HepG2 (cell line): ENCODE data around the gene UBE2O. TPM values are rescaled to one million over a fixed set of nuclear protein-coding genes. Genes with fewer than 3 reads are reported as not detected.

Experiments used
- ARNTL ChIP-seq: sonication (generic); formaldehyde crosslinking; IDR thresholded peaks from 2 replicates; pipeline ENCODE4 v1.4.0; 2020; ENCODE audit warnings: mild to moderate bottlenecking, missing genetic modification reagents
- JARID2 ChIP-seq: sonication (generic); formaldehyde crosslinking; IDR thresholded peaks from 2 replicates; pipeline ENCODE4 v1.8.1; 2023; ENCODE audit warnings: missing genetic modification reagents, inconsistent platforms; ENCODE audit not compliant: insufficient replicate concordance
- KLF11 ChIP-seq: IDR thresholded peaks from 2 replicates; pipeline ENCODE4 v1.6.1; 2016; ENCODE audit warnings: missing compliant biosample characterization
- NCOA2 ChIP-seq: sonication (generic); formaldehyde crosslinking; IDR thresholded peaks from 2 replicates; pipeline ENCODE4 v1.8.0; 2022; ENCODE audit warnings: inconsistent platforms
- NCOR1 ChIP-seq: fragments of 200-600 bp; sonication (generic); IDR thresholded peaks from 2 replicates; pipeline ENCODE4 v1.7.0; 2017; ENCODE audit warnings: antibody characterized with exemption, low read length, borderline replicate concordance
- PHF21A ChIP-seq: sonication (generic); formaldehyde crosslinking; IDR thresholded peaks from 2 replicates; pipeline ENCODE4 v1.5.0; 2020; ENCODE audit warnings: mild to moderate bottlenecking, missing genetic modification reagents
- POLR2G ChIP-seq: fragments of 200-400 bp; formaldehyde crosslinking; IDR thresholded peaks from 2 replicates; pipeline ENCODE4 v1.6.1; 2018; ENCODE audit warnings: mild to moderate bottlenecking, low read depth, low read length, moderate library complexity
- SNRNP70 ChIP-seq: fragments of 200-400 bp; formaldehyde crosslinking; IDR thresholded peaks from 2 replicates; pipeline ENCODE4 v1.6.1; 2017; ENCODE audit warnings: mild to moderate bottlenecking, low read depth, low read length, moderate library complexity
- TOE1 ChIP-seq: sonication (generic); formaldehyde crosslinking; IDR thresholded peaks from 2 replicates; pipeline ENCODE4 v1.4.0; 2020; ENCODE audit warnings: mild to moderate bottlenecking, missing genetic modification reagents
- ZBTB8A ChIP-seq: sonication (generic); formaldehyde crosslinking; IDR thresholded peaks from 2 replicates; pipeline ENCODE4 v1.4.0; 2020; ENCODE audit warnings: mild to moderate bottlenecking, low read depth, missing genetic modification reagents, borderline replicate concordance
- ZNF30 ChIP-seq: sonication (generic); formaldehyde crosslinking; IDR thresholded peaks from 2 replicates; pipeline ENCODE4 v1.5.0; 2020; ENCODE audit warnings: mild to moderate bottlenecking, missing genetic modification reagents
- ZNF430 ChIP-seq: sonication (generic); formaldehyde crosslinking; IDR thresholded peaks from 2 replicates; pipeline ENCODE4 v1.9.0; 2021; ENCODE audit warnings: mild to moderate bottlenecking, missing genetic modification reagents
- ZNF670 ChIP-seq: sonication (generic); formaldehyde crosslinking; IDR thresholded peaks from 2 replicates; pipeline ENCODE4 v1.8.0; 2022; ENCODE audit warnings: mild to moderate bottlenecking, missing genetic modification reagents, borderline replicate concordance
- polyA plus RNA-seq, 8 experiments: library from polyadenylated mRNA; depleted of rRNA in 3 of 8; stranded (reverse) in 7 of 8; unstranded in 1 of 8; fragments of >200 nt; fragmentation: Illumina TruSeq in 4 of 8; extraction: Trizol in 4 of 8; gene quantifications; 2 replicates each; pipeline versions ENCODE4 v1.2.1 to v1.2.3, GENCODE V29; 2011 to 2016; ENCODE audit warnings: low read depth in 4 of 8, missing spikeins in 1 of 8, mixed read lengths in 1 of 8; ENCODE audit not compliant: insufficient read depth in 1 of 8
- total RNA-seq, 5 experiments: library from RNA; depleted of rRNA; stranded (reverse); fragments of >200 nt; fragmentation: Illumina TruSeq; extraction: Trizol; gene quantifications; 2 replicates each; pipeline ENCODE4 v1.2.3, GENCODE V29; 2016; ENCODE audit warnings: low read depth in 1 of 5
- TF ChIP-seq, protein P1 (sequence below): sonication (generic); formaldehyde crosslinking; IDR thresholded peaks from 2 replicates; pipeline ENCODE4 v1.8.0; 2022; ENCODE audit warnings: mild to moderate bottlenecking, missing genetic modification reagents
- TF ChIP-seq, protein P2 (sequence below): sonication (generic); formaldehyde crosslinking; IDR thresholded peaks from 2 replicates; pipeline ENCODE4 v1.8.0; 2022; ENCODE audit warnings: mild to moderate bottlenecking, missing genetic modification reagents, borderline replicate concordance
- TF ChIP-seq, protein P3 (sequence below): sonication (generic); formaldehyde crosslinking; IDR thresholded peaks from 2 replicates; pipeline ENCODE4 v1.4.0; 2020; ENCODE audit warnings: missing genetic modification reagents
- TF ChIP-seq, protein P4 (sequence below): sonication (generic); formaldehyde crosslinking; IDR thresholded peaks from 2 replicates; pipeline ENCODE4 v1.8.0; 2022; ENCODE audit warnings: missing genetic modification reagents, low read depth, mild to moderate bottlenecking, borderline replicate concordance
- TF ChIP-seq, protein P5 (sequence below): sonication (generic); formaldehyde crosslinking; IDR thresholded peaks from 2 replicates; pipeline ENCODE4; 2020; ENCODE audit warnings: missing genetic modification reagents, mild to moderate bottlenecking, borderline replicate concordance
- TF ChIP-seq, protein P6 (sequence below): IDR thresholded peaks from 2 replicates; pipeline ENCODE4 v1.6.1; 2016; ENCODE audit warnings: missing biosample characterization, missing genetic modification reagents, low read depth

UBE2O gene
- total and polyA plus RNA-seq, 2 of the 13 experiments (the other 11 are each of a cell fraction or from before 2014, with no cell fraction given), result 21.5 to 23.5 TPM

DNA sequence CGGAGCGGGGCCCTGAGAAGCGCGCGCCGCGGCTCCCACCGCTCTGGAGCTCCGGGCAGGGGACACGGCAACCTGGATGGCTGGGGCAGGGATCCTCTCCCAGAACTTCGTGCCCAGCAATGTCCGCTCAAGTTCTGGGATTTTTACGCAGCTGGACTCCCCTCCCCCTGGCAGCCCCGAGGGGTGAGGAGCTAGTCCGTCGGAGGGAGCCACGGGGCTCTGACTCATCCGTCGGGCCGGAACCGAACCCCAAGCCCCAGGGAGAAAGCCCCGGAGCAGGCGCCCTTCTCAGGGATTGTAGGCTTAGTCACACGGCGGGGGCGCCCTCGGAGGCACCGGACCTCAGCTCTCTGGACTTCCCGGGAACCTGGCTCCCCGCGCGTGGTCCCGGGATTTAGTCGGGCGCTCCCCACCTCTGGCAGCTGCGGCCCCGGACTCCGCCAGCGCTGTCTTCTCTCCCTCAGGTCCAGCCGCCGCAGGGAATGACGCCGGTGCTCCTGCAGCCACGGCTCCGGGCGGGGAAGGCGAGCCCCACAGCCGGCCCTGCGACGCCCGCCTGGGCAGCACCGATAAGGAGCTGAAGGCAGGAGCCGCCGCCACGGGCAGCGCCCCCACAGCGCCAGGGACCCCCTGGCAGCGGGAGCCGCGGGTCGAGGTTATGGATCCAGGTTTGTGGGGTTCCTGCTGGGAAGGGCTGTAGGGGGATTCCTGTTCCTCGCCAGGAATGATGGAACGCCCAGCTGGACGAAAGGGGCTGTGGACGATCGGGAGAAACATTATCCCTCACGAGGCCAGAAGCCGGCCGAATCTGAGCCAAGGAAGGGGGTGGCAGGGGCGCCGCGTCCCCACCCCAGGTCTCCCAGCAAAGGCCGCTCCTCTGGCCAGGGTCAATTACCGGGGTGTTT lies 67.7 kb downstream of the UBE2O start (continued):
- TF ChIP-seq NCOA2 (CRISPR knock-in tag) (no peak), SNRNP70 (no peak), JARID2 (CRISPR knock-in tag) (no peak), TOE1 (CRISPR knock-in tag) (no peak), ZNF430 (CRISPR knock-in tag) (no peak), ZBTB8A (CRISPR knock-in tag) (0 out of 2 replicates have a peak, but pooled peaks have one; percentile 34), KLF11 (0 out of 2 replicates have a peak, but pooled peaks have one; percentile 24), ARNTL (CRISPR knock-in tag) (no peak), PHF21A (CRISPR knock-in tag) (0 out of 2 replicates have a peak, but pooled peaks have one; percentile 2), ZNF30 (CRISPR knock-in tag) (no peak), NCOR1 (0 out of 2 replicates have a peak, but pooled peaks have one; percentile 15), ZNF670 (CRISPR knock-in tag) (no peak; the same call in 1 of the 2 replicates), POLR2G (peak; percentile 22)
- TF ChIP-seq, protein P1, sequence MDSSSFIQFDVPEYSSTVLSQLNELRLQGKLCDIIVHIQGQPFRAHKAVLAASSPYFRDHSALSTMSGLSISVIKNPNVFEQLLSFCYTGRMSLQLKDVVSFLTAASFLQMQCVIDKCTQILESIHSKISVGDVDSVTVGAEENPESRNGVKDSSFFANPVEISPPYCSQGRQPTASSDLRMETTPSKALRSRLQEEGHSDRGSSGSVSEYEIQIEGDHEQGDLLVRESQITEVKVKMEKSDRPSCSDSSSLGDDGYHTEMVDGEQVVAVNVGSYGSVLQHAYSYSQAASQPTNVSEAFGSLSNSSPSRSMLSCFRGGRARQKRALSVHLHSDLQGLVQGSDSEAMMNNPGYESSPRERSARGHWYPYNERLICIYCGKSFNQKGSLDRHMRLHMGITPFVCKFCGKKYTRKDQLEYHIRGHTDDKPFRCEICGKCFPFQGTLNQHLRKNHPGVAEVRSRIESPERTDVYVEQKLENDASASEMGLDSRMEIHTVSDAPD (CRISPR knock-in tag), result no peak
- TF ChIP-seq, protein P2, sequence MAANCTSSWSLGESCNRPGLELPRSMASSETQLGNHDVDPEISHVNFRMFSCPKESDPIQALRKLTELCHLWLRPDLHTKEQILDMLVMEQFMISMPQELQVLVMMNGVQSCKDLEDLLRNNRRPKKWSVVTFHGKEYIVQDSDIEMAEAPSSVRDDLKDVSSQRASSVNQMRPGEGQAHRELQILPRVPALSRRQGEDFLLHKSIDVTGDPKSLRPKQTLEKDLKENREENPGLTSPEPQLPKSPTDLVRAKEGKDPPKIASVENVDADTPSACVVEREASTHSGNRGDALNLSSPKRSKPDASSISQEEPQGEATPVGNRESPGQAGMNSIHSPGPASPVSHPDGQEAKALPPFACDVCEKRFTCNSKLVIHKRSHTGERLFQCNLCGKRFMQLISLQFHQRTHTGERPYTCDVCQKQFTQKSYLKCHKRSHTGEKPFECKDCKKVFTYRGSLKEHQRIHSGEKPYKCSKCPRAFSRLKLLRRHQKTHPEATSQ (CRISPR knock-in tag), result peak; percentile 22; the same call in 1 of the 2 replicates
- TF ChIP-seq, protein P3, sequence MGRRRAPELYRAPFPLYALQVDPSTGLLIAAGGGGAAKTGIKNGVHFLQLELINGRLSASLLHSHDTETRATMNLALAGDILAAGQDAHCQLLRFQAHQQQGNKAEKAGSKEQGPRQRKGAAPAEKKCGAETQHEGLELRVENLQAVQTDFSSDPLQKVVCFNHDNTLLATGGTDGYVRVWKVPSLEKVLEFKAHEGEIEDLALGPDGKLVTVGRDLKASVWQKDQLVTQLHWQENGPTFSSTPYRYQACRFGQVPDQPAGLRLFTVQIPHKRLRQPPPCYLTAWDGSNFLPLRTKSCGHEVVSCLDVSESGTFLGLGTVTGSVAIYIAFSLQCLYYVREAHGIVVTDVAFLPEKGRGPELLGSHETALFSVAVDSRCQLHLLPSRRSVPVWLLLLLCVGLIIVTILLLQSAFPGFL (CRISPR knock-in tag), result no peak
- TF ChIP-seq, protein P4, sequence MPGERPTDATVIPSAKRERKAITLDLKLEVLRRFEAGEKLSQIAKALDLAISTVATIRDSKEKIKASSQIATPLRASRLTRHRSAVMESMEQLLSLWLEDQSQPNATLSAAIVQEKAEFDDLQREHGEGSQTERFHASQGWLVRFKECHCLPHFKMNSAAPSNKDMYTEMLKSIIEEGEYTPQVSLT, result peak; percentile 18; the same call in 1 of the 2 replicates
- TF ChIP-seq, protein P5, sequence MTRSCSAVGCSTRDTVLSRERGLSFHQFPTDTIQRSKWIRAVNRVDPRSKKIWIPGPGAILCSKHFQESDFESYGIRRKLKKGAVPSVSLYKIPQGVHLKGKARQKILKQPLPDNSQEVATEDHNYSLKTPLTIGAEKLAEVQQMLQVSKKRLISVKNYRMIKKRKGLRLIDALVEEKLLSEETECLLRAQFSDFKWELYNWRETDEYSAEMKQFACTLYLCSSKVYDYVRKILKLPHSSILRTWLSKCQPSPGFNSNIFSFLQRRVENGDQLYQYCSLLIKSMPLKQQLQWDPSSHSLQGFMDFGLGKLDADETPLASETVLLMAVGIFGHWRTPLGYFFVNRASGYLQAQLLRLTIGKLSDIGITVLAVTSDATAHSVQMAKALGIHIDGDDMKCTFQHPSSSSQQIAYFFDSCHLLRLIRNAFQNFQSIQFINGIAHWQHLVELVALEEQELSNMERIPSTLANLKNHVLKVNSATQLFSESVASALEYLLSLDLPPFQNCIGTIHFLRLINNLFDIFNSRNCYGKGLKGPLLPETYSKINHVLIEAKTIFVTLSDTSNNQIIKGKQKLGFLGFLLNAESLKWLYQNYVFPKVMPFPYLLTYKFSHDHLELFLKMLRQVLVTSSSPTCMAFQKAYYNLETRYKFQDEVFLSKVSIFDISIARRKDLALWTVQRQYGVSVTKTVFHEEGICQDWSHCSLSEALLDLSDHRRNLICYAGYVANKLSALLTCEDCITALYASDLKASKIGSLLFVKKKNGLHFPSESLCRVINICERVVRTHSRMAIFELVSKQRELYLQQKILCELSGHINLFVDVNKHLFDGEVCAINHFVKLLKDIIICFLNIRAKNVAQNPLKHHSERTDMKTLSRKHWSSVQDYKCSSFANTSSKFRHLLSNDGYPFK (CRISPR knock-in tag), result peak; percentile 0; the same call in 1 of the 2 replicates
- TF ChIP-seq, protein P6, sequence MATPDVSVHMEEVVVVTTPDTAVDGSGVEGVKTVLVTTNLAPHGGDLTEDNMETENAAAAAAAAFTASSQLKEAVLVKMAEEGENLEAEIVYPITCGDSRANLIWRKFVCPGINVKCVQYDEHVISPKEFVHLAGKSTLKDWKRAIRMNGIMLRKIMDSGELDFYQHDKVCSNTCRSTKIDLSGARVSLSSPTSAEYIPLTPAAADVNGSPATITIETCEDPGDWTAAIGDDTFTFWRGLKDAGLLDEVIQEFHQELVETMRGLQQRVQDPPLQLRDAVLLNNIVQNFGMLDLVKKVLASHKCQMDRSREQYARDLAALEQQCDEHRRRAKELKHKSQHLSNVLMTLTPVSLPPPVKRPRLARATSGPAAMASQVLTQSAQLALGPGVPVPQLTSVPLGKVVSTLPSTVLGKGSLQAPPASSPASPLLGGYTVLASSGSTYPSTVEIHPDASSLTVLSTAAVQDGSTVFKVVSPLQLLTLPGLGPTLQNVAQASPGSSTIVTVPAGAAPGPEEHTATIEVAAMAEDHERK (CRISPR knock-in tag), result no peak
